Amniotic epithelial cell (primary cell): ENCODE data around the gene SLC12A5.
A peak's percentile ranks its signal among the peaks of the same experiment; 100 is the strongest.
"Not testable (repeated sequence)": the region's sequence is repeated elsewhere in the genome, so short reads cannot be mapped to it uniquely, and the experiment has no call there.

Source experiments
- DNase-seq: peaks from one replicate; pipeline ENCODE4 v3.0.0-alpha.2; 2010; ENCODE audit warnings: low read depth

SLC12A5 gene

DNA sequence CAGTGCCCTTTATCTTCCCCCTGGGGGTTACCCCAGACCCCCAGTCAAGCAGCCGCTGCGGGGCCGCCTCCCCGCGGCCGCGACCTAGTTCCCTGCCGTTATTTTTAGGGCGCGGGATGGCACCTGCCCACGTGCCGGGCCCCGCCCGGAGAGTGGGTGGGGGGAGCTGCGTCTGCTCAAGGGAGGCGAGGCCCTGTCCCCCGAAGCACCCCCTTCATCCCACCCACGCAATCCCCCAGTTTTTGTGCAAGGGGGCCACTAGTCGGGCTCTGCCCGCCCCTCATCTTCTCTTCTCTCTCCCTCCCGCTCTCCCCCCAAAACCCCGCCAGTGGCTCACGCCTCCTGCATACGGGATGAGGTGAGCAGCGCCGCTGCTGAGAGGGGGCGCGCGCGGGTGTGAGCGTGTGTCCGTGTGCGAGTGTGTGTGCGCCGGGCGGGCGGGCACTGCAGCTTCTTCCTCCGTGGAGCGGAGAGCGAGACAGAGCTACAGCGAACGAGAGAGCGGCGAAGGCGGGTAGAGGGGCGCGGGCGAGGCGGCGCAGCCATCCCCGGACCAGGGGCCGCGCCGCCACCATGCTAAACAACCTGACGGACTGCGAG, at the start of gene SLC12A5:
Gene SLC12A5, plus strand, starts transcription at position 444 of the 600 bp plus-strand sequence. Its CDS starts 130 bp downstream, at position 574.
- no peak for DNase-seq

DNA sequence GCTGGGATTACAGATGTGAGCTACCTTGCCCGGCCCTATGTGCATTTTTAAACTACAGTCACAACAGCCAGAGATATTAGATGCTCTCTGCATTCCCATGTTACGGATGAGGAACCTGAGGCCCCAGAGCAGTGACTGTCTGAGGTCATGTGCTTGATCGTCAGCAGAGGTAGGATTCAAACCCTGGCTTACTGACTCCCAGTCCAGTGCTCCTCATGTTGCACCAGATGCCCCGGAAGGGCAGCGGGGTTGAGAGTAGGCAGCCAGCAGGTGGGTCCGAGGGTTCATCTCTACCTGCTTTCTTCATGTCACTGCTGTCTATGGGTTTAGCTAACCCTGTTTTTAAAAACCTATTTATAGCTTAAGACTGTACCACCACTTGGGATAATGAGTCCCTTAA, 47.8 kb upstream of the SLC12A5 start:
- no peak for DNase-seq

DNA sequence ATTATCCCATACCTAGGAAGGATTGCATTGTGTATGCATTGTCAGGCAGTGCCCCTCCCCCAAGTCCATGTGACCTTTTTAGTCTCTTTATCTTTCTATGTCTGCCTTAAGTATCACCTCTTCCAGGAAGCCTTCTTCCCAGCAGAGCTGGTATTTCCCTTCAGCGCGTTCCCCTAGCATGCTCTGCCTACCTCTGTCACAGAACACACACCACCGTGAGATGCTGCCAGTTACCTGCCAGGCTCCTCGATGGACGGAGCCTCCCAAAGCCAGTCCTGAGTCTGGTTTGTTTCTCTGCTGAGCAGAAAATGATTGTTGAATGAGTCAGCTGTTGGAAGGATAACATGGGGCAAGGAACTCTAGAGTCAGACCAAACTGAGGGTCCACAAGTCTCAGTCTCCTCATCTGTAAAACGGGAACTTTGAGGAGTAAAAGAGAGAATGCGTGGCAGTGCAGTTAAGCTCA, 45.7 kb upstream of the SLC12A5 start:
- DNase-seq: peak; percentile 40

DNA sequence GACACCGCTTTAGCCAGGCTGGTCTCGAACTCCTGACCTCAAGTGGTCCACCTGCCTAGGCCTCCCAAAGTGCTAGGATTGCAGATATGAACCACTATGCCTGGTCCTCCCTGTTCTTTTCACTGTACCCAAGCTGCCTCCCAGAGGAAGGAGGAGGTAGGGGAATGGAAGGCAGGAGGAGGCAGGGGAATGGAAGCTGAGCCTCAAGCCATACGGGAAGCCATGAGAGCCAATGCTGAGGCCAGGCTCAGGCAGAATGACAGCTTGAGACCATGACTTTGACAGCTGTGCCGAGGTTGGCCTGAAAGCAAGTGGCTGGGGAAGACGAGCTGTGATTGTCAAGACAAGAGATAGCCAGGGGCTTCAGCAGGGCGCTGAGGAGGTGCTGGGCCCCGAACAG, 43.4 kb upstream of the SLC12A5 start:
- no peak for DNase-seq

DNA sequence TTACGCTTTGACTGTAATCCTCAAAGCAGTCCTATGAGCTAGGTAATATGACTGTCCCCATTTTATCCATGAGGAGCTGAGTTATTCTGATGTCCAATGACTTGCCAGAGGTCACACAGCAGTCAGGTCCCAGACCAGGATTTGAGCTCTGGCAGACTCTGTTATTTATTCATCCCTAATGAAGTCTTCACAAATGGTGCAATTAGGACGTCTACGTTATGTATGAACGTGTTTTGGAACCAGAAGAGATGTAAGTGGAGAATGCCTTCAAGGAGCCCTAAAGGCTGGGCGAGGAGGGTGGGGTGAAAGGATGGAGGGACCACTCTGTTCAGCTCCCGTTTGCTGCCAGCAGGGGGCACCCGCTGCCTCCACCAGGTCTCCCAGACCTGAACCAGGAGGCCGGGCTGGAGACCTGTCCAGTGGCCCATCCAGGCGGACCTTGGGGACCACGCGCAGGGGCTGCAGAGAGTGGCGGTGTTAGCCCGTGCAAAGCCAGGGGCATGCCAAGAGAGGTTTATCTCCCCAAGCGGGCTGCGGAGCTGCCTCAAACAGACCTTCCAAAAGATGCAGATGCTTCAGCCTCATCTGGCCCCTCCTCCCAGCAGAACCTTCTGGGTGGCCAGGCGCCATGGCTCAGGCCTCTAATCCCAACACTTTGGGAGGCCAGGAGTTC, 41.8 kb upstream of the SLC12A5 start:
- DNase-seq: peak; percentile 40

DNA sequence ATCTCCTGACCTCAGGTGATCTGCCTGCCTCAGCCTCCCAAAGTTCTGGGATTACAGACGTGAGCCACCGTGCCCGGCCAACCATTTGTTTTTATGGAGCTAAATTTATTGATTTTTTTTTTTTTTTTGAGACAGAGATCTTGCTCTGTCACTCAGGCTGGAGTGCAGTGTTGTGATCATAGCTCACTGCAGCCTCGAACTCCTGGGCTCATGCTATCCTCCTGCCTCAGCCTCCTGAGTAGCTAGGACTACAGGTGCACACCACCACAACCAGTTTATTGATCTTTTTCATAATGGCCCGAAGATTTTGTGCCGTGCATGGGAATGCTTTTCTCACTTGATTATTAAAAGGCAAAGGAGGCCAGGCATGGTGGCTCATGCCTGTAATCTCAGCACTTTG, 40.2 kb upstream of the SLC12A5 start:
- not testable (repeated sequence) for DNase-seq

DNA sequence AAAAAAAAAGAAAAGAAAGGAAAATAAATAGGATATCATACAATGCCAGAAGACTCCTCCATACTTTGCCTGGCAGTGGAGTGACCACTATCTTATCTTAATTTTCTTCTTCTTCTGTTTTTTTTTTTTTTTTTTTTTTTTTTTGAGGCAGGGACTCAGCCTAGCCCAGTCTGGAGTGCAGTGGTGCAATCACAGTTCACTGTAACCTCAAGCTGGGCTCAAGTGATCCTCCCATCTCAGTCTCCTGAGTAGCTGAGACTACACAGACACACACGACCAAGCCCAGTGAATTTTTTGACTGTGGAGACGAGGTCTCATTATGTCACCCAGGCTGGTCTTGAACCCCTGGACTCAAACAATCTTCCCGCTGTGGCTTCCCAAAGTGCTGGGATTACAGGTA, 37.4 kb upstream of the SLC12A5 start:
- peak; percentile 41 for DNase-seq

DNA sequence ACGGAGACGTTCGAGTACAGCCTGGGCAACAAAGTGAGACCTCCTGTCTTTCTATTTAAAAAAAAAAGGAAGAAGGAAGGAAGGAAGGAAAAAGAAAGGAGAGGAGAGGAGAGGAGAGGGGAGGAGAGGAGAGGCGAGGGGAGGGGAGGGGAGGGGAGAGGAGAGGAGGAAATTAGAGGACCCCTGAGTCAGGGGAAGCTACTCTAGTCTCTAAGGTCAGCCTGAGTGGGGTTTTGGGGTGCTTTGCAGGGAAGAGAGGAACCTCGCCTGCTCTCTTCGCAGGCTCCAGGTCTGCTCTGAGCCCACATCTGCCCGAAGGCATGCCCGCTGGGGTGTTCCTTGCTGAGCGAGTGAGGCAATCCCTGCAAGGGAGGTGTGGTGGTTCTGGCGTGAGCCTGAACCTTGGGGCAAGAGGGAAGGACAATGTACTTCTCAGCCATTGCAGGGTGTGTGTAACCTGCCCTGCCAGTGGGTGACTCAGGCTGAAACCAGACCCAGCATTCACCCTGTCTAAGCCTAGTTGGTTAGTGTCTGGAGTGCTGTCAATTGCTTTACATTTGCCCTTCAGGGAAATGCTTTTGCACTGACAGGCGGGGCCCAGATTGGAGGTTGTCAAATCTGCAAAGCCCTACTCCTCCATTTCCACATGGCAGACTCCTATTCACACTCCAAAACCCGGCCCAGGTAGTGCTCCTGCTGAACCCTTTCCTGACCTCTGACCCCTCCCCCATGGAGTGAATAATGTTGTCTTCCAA, 35.6 kb upstream of the SLC12A5 start:
- DNase-seq: peak; percentile 76

DNA sequence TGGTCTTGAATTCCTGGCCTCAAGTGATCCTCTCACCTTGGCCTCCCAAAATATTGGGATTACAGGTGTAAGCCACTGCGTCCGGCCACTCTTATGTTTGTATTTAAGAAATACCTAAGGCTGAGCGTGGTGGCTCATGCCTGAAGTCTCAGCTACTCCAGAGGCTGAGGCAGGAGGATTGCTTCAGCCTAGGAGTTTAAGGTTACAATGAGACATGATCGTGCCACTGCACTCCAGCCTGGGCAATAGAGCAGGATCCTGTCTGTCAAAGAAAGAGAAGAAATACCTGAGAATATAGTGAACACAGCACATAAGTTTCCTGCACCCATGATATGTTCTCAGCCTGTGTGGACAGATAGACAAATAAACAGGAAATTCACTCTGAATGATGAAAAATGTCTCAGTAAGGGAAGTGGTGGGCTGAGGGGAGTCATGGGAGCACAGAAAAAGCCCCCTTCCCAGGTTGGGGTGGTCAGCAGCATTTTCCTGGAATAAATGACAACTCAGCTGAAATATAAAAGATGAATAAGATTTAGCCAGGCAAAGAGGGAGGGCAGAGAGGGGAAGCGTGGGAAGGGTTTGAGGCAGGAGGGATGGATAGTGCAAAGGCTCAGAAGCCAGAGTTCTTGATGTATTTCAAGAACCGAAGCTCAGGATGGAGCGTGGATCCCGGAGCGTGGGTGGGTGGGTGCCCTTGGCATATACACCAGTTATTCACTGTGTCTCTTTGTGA, 34.1 kb upstream of the SLC12A5 start:
- no peak for DNase-seq

DNA sequence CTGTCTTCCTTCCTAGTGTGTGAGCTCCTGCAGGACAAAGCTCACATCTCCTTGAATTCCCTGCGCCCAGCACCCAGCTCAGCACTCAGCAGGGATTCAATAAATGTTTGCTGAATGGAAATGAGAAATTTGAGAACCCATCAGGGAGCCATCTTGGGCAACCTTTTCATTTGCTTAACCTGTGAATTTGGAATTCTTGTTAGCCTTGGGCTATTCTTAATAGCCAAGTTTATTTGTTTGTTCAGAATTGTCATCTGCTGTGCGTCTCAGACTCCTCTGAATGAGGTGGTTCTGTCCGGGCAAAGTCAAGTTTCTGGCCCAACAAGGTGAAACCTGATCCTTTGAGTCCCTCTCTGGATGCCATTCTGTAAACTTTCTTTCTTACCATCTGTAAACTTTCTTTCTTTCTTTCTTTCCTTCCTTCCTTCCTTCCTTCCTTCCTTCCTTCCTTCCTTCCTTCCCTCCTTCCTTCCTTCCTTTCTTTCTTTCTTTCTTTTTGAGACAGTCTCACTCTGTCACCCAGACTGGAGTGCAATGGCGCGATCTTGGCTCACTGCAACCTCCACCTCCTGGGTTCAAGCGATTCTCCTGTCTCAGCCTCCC, 33.4 kb upstream of the SLC12A5 start:
- not testable (repeated sequence) for DNase-seq

DNA sequence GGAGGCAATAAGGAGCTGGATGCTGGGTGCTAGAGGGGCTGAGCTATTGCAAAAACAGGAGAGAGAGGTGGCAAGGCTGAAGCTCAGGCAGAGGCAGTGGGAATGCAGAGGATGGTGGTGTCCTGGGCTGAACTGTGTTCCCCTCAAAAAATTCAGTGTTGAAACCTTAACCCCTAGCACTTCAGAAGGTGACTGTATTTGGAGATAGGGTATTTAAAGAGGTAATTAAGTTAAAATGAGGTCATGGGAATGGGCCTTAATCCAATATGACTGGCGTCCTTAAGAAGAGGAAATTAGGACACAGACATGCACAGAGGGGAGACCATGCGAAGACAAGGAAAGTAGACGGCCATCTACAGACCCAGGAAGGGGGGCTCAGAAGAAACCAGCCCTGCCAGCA, 31.8 kb upstream of the SLC12A5 start:
- DNase-seq: no peak

DNA sequence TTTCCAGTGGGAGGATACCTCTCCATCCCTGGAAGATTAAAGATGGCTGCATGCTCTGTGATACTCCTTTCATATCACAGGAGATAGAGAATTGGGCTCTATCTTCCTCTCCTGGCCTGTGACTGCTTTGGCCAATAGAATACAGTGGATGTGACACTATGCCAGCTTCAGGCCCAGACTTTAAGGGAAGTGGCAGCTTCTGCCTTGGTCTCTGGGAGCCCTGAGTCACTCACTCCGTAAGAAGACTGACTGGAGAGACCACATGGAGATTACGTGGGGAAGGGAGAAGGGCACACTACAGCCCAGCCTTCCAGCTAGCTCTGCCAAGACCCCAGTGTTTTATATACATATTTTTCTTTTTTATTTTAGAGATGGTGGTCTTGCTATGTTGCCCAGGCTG, 30.7 kb upstream of the SLC12A5 start:
- no peak for DNase-seq

DNA sequence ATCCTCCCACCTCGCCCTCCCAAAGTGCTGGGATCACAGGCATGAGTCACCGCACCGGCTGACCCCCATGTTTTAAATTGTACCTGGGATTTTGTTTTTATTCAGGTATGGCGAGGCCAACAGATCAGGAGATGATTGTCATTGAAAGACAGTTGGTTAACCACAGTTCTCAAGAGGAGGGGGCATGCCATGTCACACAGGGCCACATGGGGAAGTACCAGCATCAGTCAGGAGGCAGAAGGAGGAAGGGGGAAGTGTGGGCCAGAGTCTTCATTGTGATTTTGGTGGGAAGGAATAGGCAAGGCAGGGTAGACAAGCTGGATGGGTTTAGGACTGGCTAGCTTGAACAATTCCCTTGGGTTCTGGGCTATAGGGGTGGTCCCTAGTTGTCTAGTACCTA, 30.3 kb upstream of the SLC12A5 start:
- no peak for DNase-seq

DNA sequence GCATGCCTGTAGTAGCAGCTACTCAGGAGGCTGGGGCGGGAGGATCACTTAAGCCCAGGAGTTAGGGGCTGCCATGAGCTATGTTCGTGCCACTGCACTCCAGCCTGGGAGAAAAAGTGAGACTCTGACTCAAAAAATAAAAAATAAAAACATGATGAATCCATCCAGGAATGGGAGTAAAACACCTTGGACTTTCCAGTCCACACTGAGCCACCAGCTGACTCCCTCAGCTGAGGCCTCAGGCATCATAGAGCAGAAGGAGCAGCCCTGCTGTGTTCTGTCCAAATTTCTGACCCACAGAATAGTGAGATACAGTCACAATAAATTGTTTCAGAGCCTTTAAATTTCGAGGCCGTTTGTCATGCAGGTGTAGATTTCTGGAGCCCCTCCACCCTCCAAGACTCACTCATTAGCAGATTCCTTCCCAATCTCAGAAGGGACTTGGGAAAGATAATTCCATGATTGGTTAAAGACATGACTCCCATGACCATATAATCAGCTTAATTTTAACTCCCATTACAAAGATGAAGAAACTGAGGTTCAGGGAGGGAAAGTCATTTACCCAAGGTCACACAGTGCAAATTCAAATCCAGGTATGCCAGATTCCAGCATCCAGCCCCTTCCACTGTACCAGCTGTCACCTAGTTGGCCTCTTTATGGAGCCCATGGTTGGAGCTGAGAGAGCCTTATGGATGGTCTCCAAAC, 29.3 kb upstream of the SLC12A5 start:
- DNase-seq: no peak

DNA sequence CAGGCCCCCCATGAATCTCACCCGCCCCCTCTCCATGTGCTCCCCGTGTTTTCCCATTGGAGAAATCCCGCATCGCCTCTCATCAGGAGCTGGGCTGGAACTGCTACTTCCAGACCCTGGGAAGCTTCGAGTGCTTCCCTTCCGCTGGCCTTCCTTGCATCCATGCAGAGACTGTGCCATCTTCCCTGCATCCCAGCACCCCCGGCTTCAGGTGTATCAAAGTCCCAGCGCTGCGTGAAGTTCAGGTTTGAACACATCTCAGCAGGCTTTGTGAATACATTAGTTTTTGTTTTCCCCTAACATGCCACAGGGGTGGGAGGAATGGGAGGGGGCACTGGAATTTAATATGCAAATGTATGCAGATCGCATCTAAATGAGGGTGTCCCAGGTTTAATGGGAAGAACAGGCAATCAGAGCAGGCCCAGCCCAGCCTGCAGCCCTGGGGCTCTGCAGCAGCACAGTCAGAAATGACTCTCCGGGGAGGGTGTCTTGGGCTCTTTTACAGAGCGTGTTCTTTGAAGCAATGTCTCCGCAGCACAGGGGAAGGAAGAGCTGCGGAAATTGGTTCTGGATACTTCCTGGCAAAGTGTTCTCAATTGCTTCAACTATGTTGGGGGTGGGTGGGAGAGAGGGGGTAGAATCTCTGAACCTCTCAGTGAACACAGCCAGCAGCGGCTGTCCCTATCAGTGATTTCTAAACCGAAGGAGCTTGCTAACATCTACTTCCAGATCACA, 28.6 kb upstream of the SLC12A5 start:
- DNase-seq: no peak

DNA sequence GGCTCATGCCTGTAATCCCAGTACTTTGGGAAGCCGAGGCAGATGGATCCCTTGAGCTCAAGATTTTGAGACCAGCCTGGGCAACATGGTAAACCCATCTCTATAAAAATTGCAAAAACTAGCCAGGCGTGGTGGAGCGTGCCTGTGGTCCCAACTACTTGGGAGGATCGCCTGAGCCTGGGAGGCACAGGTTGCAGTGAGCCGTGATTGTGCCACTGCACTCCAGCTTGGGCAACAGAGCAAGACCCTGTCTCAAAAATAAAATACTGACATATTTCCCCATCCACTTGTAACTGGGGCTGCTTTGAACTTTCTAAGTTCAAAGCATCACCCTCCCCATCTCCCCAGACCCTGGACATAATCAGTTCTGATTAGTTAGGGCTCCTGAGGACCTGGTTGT, 27.5 kb upstream of the SLC12A5 start:
- no peak for DNase-seq

DNA sequence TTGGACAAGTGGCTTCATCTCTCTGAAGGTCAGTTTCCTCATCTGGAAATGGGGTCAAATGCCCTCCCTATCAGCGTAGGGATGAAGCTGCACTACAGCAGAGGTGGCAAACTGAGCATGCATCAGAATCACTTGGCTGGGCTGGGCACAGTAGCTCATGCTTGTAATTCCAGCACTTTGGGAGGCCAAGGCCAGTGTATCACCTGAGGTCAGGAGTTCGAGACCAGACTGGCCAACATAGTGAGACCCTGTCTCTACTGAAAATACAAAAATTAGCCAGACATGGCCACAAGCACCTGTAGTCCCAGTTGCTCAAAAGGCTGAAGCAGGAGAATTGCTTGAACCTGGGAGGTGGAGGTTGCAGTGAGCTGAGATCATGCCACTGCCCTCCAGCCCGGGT, 27.0 kb upstream of the SLC12A5 start:
- no peak for DNase-seq

DNA sequence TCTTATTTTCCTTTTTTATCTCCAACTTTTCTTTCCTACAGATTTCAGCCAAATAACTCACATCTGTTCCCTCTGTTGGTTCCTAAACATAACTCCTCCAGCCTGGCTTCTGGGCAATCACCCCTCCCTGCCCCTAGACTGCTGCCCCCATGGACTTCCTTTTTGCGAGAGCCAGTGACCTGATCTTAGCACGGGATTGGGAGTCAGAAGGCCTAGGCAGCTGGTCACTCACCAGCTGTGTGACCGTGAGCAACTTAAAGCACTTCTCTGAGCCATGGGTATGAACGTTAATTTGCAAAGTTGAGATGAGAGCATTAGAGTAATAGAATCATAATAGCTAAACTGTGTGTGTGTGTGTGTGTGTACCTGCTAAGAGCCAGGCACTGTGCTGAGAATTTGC, 24.8 kb upstream of the SLC12A5 start:
- no peak for DNase-seq

DNA sequence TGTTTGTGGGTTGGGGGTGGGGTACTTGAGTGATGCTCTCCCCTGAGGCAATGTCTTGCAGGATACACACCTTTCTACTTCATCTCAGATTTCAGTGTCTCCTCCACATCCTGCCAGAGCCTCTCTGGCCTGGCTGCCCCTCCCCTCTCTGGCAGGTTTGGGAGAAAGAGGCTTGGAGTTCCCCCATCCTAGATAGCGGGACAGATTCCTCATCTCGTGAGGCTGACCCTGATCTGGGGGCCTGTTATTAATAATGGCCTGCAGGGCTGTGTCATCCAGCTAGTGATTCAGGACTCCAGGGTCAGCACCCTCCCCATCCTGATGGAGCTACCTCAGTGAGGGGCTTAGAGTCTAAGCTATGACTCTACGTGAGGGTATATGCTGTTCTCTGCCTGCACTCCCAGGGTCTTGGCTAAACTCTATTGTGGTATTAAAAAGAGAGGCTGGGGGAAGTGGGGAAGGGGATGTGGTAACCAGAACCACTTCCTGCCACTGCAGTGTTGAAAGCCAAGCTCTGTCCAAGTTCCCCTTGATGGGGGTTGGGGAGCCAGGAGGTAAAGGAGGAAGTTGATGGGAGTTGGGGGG, 24.0 kb upstream of the SLC12A5 start:
- DNase-seq: no peak

DNA sequence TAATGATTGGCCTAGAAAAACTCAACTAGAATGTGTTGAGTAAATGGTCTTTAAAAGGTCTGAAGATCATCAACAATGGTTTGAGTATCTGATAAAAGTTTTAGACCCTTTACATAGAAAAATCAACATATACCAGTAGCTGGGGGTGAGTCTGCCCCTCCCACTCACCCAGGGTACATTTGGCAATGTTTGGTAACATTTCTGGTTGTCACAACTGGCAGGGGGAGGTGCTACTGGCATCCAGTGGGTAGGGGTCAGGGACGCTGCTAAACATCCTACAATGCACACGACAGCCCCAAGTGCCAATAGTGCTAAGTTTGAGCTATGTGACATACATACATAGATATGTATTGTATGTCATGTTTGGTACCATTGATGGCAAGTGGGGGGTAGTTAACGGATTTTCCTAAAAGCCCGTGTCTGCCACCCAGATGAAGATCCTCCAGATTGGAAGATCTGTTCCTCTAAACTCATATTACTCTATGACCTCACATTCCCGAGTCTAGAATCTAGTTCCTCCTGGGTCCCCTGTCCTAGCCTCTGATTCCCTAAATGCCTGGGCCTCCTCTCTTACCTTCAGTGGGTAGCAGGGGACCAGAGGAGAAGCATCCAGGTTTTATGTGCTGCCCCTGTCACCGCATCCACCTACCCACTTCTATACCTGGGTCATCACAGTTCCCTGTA, 22.9 kb upstream of the SLC12A5 start:
- DNase-seq: no peak
